Measurements from ENCODE around the gene SMIM41.
A peak's percentile ranks its signal among the peaks of the same experiment; 100 is the strongest.

Gene SMIM41

GRCh38 chr12:52126050-52126604, 46.6 kb downstream of the SMIM41 start:
- DNase-seq, result no peak

DNA sequence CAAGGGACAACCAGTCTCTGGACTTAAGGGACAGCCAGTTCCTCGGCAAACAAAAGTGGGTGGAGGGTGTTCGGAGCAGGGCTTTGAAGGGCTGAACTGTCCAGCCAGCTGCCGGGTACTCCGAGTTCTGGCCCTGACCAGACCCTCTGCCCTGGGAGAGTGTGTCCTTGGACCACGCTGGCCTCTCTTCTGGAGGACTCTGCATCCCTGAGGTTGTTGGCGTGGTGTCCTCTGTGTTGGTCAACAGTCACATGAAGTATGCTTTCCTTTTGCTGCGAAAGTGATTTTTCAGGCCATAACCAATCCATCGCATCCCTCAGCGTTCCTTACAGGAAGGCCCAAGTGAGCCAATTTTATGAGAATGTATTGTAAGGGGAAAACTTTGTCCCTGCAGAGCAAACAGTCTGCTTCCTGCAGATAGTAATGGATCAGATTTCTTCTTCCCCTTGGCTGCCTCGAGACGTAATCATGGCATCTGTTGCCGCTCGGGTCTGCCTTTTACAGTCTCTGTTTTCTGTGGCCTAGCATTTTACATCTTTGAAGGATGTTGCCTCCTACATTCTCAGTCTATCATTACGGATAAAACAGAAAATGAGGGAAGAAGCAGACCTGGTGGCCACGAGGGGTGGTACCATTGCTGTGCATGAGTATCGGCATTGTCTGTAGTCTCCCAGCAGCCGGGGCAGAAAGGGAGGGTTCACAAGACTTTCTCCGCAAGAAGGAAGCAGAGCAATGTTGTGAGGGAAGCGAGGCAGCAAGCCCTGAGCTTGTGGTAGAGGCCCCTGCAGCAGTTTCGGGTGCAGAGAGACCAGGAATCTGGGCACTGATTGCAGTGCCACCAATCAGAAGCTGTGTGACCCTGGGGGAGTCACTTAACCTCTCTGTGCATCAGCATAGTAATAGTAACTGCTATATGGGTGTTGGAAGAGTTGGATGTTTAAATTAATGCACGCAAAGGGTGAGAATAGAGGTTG, 47.4 kb downstream of the SMIM41 start:
- DNase-seq, result no peak

- no peak for DNase-seq
These were observed 48.4 kb downstream of the SMIM41 start for GRCh38 chr12:52127683-52128450.

DNA sequence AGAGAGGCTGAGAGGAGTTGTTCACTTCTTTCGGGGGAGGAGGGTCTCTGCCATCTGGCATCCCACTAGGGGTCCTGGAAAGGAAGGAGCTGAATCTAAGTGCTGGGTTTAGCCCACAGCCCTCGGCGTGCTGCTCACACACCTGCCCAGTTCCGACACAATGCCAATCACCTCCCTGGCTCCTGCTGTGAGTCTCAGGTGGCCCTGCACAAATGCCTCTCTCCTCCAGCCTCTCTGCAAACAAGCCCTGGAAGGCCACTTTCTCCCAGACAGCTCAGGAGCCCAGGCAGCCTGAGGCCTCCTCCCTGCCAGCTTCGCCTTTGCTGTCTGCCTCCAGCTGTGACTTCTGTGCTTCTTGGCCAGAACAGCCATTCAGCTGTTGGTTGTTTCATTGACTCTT, 51.2 kb downstream of the SMIM41 start:
- peak; percentile 65 for DNase-seq

GRCh38 chr12:52132754-52133161, 53.3 kb downstream of the SMIM41 start:
- DNase-seq, result no peak

DNA sequence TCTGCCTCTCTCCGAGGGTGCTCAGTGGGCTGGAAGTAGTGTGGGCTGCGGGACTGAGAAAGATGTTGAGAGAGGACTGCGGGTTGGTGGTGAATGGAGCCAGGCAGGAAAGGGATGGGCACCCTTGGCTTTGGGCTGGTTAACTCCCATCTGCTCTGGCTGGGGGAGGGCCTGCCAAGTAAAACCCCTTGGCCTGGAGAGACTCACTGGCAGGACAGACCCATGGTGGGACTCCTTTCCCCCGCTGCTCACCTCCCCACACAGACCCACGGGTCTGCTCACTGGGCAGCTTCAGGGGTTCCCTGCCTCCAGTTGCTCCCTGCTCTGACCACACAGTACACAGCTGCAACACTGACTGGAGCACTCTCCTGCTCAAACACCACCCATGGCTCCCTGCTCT, 58.2 kb downstream of the SMIM41 start:
- DNase-seq, result no peak

- no peak for DNase-seq
These were observed 59.6 kb downstream of the SMIM41 start for GRCh38 chr12:52139147-52139546.

DNA sequence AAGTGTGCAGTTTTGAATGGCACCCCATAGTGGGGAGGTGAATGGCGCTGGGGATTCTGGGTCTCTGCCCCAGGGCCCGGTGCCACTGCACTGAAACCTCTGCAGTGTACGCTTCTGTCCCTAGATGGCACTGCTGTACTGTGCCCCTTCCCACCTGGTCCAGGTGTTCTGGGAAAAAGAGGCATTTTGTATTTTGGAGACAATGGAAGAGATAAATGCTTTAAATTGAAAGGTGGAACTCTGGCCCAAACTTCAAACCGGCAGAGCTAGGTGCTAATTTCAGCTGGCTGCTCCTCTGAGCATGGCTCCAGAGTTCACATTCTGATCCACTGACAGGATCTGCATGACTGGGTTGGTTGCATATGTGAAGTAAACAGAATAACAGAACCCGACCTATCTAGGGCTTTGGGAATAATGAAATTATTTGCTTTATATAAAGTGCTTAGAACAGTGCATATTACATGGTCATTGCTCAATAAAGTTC, 60.1 kb downstream of the SMIM41 start:
- DNase-seq, result peak; percentile 35

GRCh38 chr12:52141306-52141705, 61.8 kb downstream of the SMIM41 start:
- no peak for DNase-seq

GRCh38 chr12:52141875-52142274, 62.4 kb downstream of the SMIM41 start:
- no peak for DNase-seq

GRCh38 chr12:52142431-52142830, 62.9 kb downstream of the SMIM41 start:
- no peak for DNase-seq

DNA sequence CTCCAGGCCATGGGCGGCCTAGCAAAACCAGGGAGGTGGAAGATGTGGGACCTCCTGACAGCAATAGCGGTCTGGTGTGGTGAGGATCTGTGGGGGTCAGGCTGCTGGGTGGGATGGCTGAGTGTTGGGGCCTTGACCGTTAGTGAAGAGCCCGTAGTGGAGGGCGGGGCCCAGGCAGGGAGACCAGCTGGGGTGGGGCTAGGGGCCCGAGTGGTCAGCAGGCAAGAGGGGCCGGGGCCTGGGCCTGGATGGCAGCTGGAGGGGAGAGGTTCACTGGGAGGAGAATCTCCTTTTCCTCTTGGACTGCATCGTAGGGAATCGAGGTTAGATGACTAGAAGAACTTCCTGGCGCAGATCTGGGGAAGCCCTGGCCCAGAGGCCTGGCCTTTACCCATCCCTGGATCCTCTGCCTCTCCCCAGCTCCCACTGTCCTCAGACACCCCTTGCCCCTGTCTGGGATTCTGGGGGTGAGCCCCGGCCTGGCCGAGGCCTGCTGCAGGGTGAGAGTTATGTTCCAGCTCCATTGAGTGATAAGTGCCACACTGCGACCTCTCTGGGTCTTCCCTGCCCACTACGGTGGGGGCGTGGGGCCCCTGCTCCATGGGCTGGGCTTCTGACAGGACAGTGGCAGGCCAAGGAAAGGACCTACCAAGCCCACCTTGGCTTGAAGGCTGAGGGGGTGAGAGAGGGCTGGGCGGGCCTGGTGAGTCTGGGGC, 65.2 kb downstream of the SMIM41 start:
- no peak for DNase-seq

DNA sequence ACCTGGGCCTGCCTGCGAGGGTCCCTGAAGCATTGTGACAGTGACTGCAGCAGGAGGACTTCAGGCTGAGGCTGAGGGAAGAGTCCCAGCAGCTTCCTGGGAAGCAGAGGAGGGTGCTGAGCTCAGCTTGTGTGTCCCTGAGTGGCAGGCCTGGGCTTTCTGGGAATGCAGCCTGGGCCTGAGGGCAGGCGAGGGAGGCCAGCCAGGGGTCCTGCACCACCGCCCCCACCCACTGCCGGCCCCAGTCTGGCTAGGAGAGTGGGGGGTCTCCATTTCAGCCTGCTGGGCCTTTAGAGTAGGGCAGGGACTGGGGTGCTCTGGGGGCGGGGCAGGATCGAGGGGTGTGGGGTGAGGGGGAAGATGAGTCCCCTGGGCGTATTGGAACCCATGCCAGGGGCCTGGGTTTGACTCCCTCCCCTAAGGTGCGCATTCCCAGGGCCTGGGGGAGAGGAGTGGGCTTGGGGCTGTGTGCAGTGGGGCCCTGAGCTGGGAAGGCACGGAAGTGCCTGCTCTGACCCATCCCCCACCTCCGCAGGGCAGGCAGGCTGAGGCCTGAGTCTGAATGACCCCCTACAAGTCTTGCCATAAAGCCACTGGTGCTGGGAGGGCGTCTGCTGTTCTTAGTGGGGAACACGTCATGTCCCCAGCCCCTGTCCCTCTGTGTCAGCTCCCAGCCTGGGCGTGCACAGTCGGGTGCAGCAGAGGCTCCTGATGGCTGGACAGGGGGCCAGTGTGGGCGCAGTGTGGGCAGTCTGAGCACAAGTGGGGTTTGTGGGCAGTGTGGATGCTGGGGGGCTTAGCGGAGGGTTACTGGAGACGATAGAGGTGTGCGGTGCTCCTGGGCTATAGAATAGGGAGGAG, 66.0 kb downstream of the SMIM41 start:
- no peak for DNase-seq

DNA sequence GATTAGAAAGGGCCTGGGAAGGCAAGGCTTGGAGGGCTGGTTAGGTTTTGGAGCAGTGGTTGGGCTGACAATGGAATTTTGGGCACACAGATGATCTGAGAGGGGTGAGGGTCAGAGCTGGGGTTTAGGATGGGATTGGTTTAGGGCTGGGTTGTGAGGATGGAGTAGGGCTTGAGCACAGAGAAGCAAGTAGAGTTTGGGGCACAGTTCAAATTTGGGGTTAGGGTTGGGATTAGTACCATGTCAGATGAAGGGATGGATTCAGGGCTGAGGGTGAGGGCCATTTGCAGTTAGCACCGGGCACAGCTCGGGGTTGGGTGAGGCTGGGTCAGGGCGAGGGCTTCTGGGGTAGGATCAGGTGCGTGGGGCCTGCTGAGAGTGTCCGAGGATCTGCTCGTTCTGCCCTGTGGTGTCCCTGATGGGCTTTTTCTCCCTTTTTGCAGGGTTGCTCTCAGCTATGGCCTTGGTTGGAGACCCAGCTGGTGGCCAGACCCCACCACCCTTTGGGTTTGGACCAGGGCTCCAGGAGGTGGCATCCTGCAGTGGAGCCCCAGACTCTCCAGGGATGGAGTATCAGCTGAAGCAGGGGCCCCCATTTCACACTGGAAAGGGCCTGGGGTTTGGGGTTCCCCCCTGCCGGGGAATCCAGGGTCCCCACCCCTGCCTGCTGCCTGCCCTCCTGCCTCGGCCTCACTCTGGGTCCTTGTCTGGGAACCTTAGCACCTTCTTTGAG, 66.8 kb downstream of the SMIM41 start:
- no peak for DNase-seq

- DNase-seq, result no peak
These were observed 67.4 kb downstream of the SMIM41 start for GRCh38 chr12:52146822-52147366.

- no peak for DNase-seq
These were observed 68.0 kb downstream of the SMIM41 start for GRCh38 chr12:52147367-52147963.

GRCh38 chr12:52147964-52148463, 68.5 kb downstream of the SMIM41 start:
- no peak for DNase-seq

GRCh38 chr12:52148464-52149181, 69.1 kb downstream of the SMIM41 start:
- no peak for DNase-seq

GRCh38 chr12:52149182-52149641, 69.7 kb downstream of the SMIM41 start:
- no peak for DNase-seq
